Activated CD4-positive, alpha-beta T cell treated with anti-CD3 and anti-CD28 coated beads, Interleukin-10, Interleukin-2, amounts not matched to agents 100 ng/mL and 50 ng/mL, durations not matched to agents 16 hours and 8 hours (primary cell): ENCODE results near the gene SPNS1.
"Not testable (repeated sequence)": the region's sequence is repeated elsewhere in the genome, so short reads cannot be mapped to it uniquely, and the experiment has no call there.

ENCODE experiments used
- DNase-seq: peaks from one replicate; pipeline ENCODE4 v3.0.0-alpha.2; 2020

Gene SPNS1

GRCh38 chr16:28958836-28959235 lies 15.7 kb upstream of the SPNS1 start:
- DNase-seq: no peak

DNA sequence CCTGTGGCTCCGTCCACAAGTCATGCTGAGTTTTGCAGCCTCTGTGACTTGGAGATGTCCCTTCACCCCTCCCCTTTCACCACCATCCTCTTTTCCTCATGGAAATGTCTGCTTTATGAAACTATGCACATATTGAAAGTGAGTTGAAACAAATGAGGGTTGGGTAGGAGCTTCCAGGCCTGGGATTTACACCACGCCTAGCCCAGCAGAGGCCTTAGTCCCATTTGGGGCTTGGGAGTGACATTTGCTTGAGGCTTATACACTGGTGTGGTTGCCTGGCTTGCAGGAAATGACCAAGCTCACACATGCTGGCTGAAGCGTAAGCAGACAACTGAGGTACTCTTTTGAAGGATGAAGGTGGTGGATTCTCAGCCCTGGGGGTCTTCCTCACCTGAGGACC lies 10.5 kb upstream of the SPNS1 start:
- DNase-seq: no peak

- no peak for DNase-seq
These were observed 10.1 kb upstream of the SPNS1 start for GRCh38 chr16:28964496-28964895.

- DNase-seq: no peak
These were observed 7.4 kb upstream of the SPNS1 start for GRCh38 chr16:28967156-28967555.

DNA sequence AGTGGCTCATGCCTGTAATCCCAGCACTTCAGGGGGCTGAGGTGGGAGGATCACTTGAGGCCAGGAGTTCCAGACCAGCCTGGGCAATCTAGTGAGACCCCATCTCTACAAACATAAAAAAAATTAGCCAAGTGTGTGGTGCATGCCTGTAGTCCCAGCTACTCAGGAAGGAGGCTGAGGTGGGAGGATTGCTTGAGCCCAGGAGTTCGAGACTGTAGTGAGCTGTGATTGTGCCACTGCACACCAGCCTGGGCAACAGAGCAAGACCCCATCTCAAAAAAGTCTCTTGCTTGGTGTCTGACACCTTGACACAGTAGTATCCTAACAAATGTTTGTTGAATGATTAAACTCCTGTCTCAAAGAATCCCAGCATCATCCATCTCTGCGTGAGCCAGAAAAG lies 4.9 kb upstream of the SPNS1 start:
- not testable (repeated sequence) for DNase-seq

GRCh38 chr16:28974007-28974436 lies 556 bp upstream of the SPNS1 start:
- peak; percentile 46 for DNase-seq

DNA sequence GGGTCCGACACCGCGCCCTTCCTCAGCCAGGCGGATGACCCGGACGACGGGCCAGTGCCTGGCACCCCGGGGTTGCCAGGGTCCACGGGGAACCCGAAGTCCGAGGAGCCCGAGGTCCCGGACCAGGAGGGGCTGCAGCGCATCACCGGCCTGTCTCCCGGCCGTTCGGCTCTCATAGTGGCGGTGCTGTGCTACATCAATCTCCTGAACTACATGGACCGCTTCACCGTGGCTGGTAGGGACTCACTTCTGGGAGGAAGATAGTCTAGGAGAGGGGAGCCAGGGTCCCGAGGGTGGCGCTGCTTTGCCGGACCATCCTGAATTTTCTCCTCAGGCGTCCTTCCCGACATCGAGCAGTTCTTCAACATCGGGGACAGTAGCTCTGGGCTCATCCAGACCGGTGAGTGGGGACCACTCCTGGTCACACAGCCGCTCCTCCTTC lies 601 bp downstream of the SPNS1 start:
- no peak for DNase-seq

DNA sequence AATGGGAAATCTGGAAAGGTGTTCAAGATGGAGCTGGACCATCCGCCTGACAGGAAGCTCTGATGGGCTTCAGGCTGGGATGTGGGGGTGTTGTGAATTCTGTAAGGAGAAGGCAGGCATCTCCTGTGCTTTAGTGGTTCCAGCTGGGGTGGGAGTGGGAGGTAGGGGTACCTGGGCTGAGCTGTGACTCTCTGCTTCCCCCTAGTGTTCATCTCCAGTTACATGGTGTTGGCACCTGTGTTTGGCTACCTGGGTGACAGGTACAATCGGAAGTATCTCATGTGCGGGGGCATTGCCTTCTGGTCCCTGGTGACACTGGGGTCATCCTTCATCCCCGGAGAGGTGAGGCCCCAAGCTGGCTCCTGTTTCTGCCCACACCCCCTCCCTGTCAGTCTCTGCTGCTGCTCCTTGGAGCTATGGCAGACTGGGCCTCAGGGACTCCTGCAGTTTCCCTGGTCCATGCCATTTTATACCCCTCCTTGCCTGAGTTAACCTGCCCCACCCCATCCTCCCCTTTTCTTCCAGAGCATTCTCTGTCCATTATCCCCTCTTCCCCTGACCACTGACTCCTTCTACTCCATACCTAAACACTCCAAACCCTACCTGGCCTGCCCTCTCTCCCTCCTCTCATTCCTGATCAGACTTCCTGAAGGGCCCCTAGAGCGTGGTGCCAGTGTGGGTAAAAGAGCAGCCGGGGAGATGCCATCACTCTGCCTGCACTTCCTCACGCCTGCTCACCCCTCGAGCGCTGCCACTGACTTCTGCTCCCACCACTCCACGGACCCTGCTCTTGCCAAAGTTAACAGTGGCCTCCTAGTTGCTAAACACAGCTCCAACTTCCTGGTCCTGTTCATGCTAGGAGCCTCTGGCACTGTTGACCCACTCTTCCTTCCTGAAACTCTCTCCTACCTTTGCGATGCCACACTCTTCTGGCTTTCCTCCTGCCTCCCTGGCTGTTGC lies 3.4 kb downstream of the SPNS1 start:
- no peak for DNase-seq

DNA sequence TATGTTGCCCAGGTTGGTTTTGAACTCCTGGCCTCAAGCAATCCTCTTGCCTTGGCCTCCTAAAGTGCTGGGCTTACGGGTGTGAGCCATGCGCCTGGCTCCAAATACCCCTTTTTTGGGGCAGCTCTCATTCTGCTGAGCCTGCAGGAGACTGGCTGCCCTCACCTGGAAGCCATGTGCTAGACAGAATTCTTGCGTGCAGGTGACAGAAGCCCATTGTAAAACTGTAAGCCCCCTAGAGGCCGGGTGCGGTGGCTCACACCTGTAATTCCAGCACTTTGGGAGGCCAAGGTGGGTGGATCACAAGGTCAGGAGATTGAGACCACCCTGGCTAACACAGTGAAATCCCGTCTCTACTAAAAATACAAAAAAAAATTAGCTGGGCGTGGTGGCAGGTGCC lies 5.8 kb downstream of the SPNS1 start:
- DNase-seq: not testable (repeated sequence)

DNA sequence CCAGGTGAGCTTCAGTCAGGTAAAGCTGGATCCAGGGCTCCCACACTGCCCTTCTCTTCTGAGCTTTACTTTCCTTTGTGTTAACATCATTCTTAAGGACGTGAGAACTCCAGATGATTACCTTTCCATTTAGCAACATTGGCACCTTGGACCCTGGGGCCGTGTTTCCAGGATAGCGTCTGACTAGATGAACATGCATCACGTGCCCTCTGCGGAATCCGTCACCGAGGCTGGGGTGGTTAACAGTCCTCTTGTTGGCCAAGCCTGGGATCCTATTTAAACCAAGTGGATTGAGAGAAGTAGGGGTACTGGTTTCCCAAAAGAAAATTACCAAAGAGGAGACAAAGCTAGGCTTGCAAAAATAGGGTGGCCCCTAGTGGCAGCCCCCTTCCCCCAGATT lies 6.4 kb downstream of the SPNS1 start:
- DNase-seq: no peak

DNA sequence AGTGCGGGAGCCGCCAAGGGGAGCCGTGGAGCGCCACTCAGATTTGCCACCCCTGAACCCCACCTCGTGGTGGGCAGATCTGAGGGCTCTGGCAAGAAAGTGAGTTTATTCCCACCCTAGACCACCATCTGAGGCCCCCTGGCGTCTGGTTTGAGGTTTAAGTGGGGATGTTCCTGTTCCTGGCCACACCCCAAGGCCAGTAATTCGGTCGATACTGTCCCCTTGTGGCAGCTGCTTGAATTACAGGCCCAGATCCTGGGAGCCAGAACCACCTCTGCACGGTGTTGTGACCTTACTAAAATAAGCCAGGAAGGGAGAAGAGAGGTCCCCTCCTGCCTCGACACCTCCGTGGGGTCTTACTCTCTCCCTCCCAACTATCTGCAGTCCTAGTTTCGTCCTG lies 6.9 kb downstream of the SPNS1 start:
- DNase-seq: peak; percentile 67

DNA sequence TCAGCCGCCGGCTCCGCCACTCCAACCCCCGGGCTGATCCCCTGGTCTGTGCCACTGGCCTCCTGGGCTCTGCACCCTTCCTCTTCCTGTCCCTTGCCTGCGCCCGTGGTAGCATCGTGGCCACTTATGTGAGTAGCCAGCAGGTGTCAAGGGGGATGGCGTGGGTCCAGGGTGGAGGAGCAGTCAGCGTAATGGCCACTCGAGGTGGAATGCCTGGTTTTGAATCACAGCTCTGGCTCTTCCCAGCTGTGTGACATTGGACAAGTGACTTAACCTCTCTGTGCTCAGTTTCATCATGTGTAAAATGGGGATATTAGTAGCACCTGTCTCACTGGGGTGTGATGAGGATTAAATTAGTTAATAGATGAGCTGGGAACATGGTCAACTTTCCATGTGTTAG lies 7.8 kb downstream of the SPNS1 start:
- DNase-seq: no peak

- DNase-seq: no peak
These were observed 8.4 kb downstream of the SPNS1 start for GRCh38 chr16:28982949-28983348.

DNA sequence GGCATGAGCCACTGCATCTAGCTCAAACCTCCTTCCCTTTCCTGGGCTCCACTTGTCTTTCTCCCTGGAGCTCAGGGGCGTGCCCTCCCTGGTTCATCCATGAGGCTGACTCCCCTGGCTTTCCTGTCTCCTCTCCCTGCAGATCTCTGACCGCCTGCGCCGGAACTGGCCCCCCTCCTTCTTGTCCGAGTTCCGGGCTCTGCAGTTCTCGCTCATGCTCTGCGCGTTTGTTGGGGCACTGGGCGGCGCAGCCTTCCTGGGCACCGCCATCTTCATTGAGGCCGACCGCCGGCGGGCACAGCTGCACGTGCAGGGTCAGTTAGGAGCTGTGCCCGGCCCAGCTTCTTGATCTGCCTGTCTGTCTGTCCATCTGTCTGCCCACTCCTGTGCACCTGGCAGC lies 9.1 kb downstream of the SPNS1 start:
- no peak for DNase-seq

DNA sequence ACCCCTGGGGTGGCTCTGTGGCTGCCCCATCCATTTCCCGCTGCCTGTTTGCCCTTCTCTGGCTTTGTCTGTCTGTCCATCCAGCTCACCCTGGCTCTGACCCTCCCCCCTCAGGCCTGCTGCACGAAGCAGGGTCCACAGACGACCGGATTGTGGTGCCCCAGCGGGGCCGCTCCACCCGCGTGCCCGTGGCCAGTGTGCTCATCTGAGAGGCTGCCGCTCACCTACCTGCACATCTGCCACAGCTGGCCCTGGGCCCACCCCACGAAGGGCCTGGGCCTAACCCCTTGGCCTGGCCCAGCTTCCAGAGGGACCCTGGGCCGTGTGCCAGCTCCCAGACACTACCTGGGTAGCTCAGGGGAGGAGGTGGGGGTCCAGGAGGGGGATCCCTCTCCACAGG lies 9.5 kb downstream of the SPNS1 start:
- no peak for DNase-seq

- DNase-seq: peak; percentile 88
These were observed 10.1 kb downstream of the SPNS1 start, which contains the start of gene LAT for GRCh38 chr16:28984619-28985135. Gene LAT (plus strand): TSS chr16:28985052. CDS start chr16:28985418, 366 bp downstream.

DNA sequence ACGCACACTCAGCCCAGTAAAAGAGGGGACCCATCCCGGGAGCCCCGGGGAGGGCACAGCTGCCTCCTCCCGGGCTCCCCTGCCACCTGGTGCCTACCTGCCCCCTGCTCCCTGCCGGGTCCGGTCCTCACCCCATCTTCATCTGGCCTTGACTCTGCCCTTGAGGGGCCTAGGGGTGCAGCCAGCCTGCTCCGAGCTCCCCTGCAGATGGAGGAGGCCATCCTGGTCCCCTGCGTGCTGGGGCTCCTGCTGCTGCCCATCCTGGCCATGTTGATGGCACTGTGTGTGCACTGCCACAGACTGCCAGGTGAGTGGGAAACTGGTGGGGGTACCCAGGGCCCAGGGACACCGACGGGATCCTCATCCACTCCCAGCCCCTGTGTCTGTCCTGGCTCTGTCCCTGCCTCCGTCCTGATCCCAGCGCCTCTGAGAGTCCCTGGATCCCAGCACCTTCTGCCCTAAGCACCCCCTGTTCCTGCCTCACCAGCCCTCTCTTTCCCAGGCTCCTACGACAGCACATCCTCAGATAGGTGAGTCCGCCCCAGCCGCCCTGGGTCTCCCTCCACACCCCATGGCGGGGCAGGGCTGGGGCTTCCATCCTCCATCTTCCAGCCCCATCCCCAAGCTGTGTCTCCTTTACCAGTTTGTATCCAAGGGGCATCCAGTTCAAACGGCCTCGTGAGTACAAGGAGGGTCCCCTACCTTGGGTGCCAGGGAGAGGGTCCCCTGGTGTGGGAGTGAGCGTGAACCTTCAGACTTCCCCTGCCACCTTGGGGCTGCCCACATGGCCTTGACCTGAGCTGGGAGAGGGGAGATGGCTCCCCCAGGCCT lies 10.8 kb downstream of the SPNS1 start:
- DNase-seq: peak; percentile 27

DNA sequence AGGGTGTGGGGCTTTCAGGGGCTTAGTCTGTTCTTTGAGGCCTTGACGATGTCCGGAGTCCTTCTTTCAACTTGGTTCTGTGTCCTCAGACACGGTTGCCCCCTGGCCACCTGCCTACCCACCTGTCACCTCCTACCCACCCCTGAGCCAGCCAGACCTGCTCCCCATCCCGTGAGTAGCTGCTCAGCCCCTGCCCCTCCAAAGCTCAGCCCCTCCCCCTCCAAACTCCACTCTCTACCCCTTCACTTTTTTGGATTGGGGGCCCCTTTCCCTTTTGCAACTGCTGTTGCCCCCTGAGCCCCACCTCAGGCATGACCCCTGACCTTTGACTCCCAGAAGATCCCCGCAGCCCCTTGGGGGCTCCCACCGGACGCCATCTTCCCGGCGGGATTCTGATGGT lies 11.5 kb downstream of the SPNS1 start:
- DNase-seq: no peak

DNA sequence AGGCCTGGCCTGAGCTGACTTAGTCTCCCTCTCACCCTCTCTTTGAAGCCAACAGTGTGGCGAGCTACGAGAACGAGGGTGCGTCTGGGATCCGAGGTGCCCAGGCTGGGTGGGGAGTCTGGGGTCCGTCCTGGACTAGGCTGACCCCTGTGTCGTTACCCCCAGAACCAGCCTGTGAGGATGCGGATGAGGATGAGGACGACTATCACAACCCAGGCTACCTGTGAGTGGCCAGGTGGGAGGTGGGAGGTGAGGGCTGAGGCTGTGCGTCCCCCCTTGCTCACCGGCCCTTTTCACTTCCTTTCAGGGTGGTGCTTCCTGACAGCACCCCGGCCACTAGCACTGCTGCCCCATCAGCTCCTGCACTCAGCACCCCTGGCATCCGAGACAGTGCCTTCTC lies 11.9 kb downstream of the SPNS1 start:
- peak; percentile 41 for DNase-seq

GRCh38 chr16:28987170-28987853 lies 12.7 kb downstream of the SPNS1 start:
- DNase-seq: no peak

DNA sequence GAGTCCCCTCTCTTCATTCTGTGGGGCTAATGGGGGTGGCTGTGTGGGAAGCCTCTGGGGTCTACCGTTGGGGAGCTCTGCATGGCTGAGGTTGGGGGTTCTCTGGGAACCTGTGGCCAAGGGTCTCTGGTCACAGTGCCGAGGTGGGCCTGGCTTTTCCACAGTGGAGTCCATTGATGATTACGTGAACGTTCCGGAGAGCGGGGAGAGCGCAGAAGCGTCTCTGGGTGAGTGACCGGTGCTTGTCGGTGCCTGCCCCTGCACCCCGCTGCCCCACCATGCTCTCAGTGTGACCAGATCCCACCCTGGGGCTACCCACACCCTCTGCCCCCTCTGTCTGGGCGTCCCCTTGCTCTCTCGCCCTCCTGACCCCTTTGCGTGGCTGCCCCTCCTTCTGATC lies 14.8 kb downstream of the SPNS1 start:
- no peak for DNase-seq

- peak; percentile 91 for DNase-seq
These were observed 15.9 kb downstream of the SPNS1 start for GRCh38 chr16:28990375-28991040.
